GM19193 (cell line): Measurements from ENCODE around the gene DTNB.

ENCODE experiments used
- POLR2A ChIP-seq: IDR thresholded peaks from 4 replicates; pipeline ENCODE4 v1.6.1; 2011; ENCODE audit not compliant: insufficient read depth, insufficient read length; ENCODE audit errors: extremely low read depth

DTNB gene

DNA sequence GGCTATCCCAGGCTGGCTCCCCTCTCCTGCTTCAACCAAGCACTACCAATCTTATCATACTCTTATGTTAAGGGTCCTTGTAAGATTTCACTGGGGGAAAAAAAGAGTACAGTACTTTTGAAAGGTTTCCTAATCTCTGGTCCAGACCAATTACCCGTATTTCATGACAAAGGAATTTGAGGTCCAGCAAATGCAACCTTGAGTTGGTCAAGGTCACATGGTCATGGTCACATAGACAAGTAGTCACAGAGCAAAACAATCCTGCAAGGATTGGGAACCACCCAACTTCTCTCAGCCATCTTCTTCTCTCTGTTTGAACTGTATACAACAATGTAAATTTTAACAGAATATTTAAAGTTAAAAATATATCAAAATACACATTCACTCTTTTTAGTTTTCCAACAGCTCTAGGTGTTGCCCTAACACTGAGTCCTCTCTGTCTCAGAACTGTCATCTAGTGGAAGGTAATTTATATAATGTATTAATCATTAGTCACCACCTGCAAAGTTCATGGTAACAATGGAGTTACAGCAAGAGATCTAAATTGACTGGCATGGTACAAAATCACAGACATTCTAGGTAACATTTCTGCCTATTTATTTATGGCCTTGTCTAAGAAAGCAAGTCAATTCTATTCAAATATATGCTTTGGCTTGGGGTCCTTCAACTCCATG, 21.5 kb downstream of the DTNB start:
- no peak for TF ChIP-seq POLR2A

DNA sequence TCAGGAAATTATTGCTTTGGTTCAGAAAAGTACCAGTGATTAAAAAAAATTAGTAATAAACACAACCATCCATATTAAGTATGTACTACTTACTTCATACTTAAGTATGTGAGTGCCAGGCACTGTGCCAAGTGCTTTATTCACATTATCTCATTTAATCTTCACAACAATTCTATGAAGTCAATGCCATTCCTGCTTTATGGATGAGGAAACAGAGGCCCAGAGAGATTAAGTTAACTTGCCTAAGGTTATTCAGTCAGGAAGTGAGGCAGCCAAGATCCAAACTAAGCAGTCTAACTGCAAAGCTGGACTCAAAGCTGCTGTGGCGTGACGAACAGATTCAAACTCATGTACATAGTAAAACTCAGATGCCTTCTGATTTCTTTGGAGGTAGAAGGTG, 22.3 kb downstream of the DTNB start:
- TF ChIP-seq POLR2A = no peak

DNA sequence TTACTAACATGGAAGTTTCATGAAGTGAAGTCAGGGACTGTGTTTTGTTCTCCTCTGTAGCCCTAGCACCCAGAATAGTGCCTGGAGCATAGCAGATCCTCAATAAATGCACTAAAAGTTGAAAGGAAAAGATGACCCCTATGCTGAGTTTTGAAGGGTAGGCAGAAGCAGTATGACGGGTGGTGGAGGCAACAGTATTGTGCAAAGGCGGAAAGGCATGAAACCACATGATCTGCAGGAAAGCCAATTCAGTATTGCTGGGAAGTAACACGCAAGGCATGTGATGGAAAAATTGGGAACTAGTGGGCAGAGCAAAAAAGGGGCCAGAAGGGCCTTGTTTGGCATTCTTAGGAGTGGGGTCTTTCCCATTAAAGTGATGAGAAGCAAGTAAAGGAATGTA, 23.1 kb downstream of the DTNB start:
- TF ChIP-seq POLR2A = no peak

DNA sequence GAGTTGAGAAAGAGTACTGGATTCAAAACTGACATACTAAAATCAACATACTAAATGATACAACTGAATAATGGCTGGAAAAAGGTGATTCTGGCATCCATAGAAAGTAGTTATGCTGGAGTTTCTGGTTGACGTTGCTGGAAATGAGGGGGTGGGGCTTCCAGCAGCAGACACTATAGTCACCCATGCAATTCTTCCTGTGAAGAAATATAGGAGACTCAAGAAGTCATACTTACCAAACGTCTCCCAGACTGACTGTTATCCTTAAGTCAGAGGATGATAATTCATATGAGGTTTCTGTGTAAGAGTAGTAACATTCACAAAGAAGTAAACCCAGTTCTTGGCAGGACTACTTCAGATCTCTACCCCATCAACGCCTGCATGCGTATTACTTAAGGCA, 23.6 kb downstream of the DTNB start:
- no peak for TF ChIP-seq POLR2A

DNA sequence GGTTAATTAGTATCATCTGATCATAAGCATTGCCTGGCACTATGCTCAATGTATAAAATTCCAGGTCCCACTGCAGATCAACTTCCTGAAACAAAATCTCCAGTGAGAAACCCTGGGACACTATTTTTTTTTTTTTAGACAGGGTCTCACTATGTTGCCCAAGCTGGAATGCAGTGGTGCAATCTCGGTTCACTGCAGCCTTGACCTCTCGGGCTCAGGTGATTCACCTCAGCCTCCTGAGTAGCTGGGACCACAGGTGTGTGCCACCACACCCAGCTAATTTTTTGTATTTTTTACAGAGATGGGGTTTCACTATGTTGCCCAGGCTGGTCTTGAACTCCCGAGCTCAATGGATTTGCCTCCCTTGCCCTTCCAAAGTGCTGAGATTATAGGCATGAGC, 31.1 kb downstream of the DTNB start:
- TF ChIP-seq POLR2A = no peak

DNA sequence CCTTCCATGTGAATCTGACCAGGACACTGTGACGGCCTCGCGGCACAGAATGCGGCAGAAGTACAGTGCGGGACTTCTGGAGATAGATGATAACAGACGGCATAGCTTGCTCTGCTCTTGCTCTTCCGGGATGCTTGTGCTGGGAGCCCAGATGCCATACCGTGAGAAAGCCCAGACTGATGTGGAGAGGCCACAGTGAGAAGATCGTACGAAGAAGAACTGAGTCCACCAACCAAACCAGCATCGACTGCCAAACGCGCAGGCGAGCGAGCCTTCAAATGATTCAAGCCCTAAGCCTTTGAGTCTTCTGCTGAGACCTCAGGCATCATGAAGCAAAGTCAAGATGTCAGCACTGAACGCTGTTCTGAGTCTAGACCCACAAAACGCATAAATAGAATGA, 33.7 kb downstream of the DTNB start:
- TF ChIP-seq POLR2A = no peak

DNA sequence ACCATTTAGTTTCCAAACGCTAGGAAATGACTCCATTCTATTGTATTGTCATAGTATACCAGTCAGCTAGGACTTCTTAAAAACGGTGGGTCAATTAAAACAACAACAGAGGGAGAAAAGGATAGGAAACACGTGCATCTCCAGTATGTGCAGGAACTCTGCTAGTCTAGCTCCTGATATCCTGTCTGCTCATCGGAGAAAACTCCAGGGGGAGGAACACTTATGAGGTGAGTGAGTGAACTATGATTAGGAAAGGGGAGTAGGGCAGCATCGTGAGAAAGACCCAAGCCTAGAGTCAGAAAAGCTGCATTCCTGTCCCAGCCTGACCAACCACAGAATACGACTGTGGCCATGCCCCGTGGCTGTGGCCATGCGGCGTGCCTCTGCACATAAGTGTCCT, 34.2 kb downstream of the DTNB start:
- TF ChIP-seq POLR2A = no peak

DNA sequence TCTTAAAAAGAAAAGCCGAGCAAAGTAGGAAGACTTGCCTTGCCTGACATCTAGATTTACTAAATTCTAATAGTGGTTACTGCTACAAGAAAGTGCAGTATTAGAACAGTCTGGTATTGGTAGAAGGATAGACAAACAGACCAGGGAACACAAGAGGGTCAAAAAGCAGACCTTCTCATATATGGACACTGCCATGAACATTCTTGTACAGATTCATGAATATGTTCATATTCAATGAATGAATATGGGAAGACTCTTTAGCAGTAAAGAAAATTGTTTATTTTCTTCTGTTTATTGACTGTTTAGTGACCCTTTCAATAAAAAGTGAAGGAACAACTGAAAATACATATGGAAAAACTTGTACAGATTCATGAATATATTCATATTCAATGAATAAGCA, 37.6 kb downstream of the DTNB start:
- TF ChIP-seq POLR2A = no peak

DNA sequence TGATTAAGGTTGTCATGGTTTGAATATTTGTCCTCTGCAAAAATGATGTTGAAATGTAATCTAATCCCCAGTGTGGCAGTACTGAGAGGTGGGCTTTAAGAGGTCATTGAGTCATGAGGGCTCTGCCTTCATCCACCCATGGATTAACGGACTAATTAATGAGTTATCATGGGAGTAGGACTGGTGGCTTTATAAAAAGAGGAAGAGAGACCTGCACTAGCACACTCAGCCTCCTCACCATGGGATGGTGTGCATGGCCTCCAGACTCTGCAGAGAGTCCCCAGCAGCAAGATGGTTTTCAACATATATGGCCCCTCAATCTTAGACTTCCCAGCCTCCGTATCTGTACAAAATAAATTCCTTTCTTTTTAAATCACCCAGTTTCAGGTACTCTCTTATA, 41.0 kb downstream of the DTNB start:
- TF ChIP-seq POLR2A = no peak

DNA sequence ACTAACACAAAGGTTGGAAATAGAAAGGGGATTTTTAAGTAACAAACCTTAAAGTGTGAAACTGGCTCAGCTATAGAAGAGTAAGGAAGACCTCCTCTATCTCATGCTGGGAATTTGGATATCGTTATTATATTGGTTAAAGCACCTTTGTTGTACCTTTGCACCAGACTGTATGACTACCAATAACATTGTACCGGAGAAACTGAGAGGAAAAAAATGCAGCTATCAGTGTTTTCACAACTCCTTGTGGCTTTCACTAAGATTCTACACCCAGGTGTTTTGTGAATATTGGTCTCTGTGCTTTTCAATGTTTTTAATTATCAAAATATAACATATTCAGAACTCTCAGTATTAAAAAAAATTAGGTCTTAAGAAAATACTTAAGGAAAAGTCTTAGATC, 48.7 kb downstream of the DTNB start:
- TF ChIP-seq POLR2A = no peak

DNA sequence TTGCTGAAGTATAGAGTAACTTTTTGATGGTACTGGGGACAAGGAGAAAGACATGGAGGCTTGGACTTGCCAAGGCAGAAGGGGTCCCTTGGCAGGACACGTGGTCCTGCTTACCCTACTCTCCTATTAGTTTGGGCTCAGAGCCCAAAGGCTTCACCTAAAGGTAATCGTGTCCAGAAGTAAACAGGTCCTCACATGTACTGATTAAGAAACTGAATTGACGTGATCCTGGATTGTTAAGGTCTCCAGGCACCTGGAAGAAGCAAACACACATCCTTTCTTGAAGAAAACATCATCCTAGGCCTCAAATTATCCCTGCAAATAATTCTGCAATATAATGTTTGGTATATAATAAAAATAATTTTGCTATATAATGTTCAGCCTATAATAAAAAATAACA, 50.0 kb downstream of the DTNB start:
- TF ChIP-seq POLR2A = no peak

DNA sequence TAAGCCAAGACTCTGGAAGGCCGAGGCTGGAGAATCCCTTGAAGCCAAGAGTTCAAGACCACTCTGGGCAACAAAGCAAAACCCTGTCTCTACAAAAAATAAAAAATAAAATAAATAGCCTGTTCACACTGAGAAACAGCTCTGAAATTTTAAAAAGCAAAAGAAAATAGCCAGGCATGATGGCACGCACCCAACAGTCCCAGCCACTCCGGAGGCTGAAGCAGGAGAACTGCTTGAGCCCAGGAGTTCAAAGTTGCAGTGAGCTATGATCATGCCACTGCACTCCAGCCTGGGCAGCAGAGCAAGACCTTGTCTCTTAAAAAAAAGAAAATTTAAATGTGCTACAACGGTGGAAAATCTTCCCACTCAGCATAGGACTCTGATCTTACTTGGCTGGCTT, 52.7 kb downstream of the DTNB start:
- no peak for TF ChIP-seq POLR2A

DNA sequence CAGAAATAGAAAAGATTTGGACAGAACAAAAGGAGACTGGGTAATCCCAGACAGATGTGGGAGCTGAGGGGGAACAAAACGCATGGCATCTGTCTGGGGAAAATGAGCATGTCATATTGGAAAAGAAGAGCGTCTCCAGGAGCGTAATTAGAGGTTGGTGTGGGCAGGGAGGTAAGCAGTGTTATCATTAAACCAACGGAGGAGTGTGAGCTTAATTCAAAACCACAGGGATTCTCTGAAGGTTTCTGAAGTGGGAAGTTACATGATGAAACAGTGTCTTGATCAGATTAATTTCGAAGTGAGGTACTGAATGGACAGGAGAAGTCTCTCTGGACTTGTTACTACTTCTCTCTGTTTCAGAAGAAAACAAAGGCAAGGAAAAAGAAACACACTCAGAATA, 53.3 kb downstream of the DTNB start:
- no peak for TF ChIP-seq POLR2A

DNA sequence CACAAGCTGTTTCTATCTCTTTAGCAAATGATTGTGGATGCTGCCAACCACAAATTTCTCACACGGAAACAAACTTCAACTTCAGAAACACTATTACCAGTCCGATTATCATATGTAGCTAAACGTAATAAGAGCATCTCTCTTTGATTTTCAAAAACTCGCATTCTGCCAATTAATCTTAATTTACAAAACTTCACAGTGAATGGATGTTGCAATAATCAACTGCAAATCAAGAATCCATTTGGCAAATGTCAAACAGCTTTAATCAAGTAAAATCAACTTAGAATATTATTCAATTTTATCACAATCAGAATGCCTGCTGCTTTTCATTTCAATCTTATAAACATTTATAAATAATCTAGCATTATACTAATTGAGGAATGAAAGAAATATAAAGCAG, 54.2 kb downstream of the DTNB start:
- TF ChIP-seq POLR2A = no peak

DNA sequence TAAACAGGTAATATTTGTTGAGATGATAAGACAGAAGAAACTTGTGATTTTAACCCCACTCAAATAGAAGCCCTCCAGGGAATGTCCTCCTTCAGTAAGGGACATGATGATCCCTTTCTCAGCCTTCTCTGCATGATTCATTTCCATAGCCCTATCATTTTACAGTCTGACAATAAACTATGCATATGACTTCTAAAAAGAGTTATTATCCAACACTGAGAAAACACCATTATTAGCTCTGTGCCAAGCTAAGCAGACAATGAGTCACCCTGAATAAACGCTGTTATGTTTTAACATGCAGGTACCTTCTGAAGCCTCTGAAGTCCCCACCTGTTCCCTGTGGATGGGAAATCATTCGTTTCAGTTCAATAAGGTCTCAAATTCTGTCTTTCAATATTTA, 54.7 kb downstream of the DTNB start:
- no peak for TF ChIP-seq POLR2A

DNA sequence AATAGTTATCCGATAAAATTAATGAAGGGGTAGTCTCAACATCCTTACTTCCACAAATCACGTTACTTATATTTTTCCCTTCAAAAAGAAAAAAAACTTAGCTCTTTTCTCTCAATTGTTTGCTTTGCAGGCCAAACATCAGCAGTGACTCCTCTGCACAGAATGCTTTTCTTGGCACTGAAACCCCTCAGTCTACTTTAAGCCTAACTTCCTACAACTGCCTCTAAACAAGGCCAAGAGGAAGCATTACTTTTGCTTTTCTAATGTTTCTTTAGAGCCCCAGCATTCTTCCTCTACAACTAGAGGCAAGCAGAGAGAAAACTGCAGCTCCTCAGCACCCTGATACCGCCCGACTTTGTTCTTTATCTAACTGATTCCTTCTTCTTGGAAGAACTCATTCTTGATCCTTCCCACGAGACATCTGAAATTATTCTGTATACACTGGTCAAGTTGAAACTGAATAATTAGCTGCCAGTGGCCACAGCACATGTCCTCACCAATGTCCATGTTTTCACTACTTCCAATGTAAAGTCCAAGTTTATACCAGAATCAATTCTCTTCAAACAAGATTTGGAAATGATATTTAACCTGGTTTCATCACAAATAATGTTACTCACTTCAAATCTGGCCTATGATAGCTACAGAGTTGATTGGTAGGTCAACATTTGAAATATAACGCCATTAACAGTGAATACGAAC, 55.3 kb downstream of the DTNB start:
- no peak for TF ChIP-seq POLR2A

DNA sequence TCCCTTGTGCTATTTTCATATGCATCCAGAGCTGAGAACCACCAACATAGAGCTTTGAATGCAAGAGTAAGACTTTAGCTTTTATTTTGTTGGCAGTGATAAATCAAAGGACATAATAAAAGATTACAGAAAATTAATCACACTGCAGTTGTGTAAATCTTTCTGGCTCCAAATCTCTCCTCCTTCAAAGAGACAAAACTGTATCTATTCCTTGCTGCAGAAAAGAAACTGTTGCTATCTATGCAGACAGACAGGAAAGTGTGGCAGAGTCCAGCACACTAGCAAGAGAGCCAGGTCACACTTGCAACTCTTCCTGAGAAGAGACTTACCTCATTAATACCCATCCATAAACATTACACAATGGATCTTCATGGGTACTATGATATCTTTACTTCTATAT, 57.5 kb downstream of the DTNB start:
- no peak for TF ChIP-seq POLR2A
